Tibial nerve (tissue), 4 donors: ENCODE data around the gene NPPA.

Experiments
- EP300 ChIP-seq, 2 donors: sonication (generic); formaldehyde crosslinking; IDR thresholded peaks; one replicate each; pipeline ENCODE4 v1.6.1; 2017; ENCODE audit warnings: antibody characterized with exemption in 2 of 2, mild to moderate bottlenecking in 1 of 2
- POLR2A ChIP-seq, 2 donors: fragments of 450-650 bp; IDR thresholded peaks; one replicate each; pipeline ENCODE4 v1.6.1; 2017; ENCODE audit warnings: antibody characterized with exemption in 2 of 2, mild to moderate bottlenecking in 2 of 2, moderate library complexity in 2 of 2
- TF ChIP-seq, protein P1 (sequence below), 5 experiments: fragments of 200-600 bp in 3 of 5; fragments of 450-650 bp in 2 of 5; sonication (generic) in 3 of 5; IDR thresholded peaks; one replicate each; pipeline ENCODE4 v1.5.1; 2016 to 2019; ENCODE audit warnings: antibody characterized with exemption in 5 of 5, mild to moderate bottlenecking in 3 of 5, moderate library complexity in 2 of 5

DNA sequence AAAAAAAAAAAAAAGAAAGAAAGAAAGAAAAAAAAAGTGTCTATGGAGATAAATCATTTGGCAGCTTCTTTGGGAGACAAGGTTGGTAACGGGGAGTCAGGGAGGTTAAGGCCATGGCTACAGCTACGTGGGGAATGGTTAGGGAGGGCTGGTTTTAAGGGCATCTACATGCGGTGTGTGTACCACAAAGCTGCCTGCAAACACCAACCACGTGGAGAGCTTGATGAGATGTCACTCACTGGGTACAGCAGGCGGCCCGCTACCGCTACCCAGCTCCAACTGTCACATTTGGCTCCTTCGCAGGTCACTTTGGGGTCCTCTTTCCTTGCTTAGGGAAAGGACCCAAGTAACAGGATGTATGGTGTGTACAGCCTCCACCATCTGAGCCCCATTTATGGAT, 6.9 kb upstream of the NPPA start:
- TF ChIP-seq, protein P1, sequence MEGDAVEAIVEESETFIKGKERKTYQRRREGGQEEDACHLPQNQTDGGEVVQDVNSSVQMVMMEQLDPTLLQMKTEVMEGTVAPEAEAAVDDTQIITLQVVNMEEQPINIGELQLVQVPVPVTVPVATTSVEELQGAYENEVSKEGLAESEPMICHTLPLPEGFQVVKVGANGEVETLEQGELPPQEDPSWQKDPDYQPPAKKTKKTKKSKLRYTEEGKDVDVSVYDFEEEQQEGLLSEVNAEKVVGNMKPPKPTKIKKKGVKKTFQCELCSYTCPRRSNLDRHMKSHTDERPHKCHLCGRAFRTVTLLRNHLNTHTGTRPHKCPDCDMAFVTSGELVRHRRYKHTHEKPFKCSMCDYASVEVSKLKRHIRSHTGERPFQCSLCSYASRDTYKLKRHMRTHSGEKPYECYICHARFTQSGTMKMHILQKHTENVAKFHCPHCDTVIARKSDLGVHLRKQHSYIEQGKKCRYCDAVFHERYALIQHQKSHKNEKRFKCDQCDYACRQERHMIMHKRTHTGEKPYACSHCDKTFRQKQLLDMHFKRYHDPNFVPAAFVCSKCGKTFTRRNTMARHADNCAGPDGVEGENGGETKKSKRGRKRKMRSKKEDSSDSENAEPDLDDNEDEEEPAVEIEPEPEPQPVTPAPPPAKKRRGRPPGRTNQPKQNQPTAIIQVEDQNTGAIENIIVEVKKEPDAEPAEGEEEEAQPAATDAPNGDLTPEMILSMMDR (IDR thresholded peaks at IDR 0.05) = no peak
- no peak for TF ChIP-seq POLR2A (IDR thresholded peaks at IDR 0.05)
- no peak for TF ChIP-seq EP300 (IDR thresholded peaks at IDR 0.05)
